ENCODE measurements around the gene CHTOP.
"Not testable (repeated sequence)": the region's sequence is repeated elsewhere in the genome, so short reads cannot be mapped to it uniquely, and the experiment has no call there.

Gene CHTOP

GRCh38 chr1:153639280-153639679 lies 5.4 kb downstream of the CHTOP start:
- TF ChIP-seq POLR2AphosphoS5 (IDR thresholded peaks at IDR 0.05; ENCODE audit: low read depth, low read length), result no peak
- DNase-seq (ENCODE audit: insufficient read length) (no peak), FAIRE-seq (no peak)

GRCh38 chr1:153640213-153640612 lies 6.3 kb downstream of the CHTOP start:
- FAIRE-seq; DNase-seq (ENCODE audit: insufficient read length): not testable (repeated sequence)

- DNase-seq (ENCODE audit: insufficient read length) (no peak), FAIRE-seq (no peak)
- peak; percentile 58; the same call in 1 of the 2 replicates for TF ChIP-seq POLR2AphosphoS5 (IDR thresholded peaks at IDR 0.05; ENCODE audit: low read depth, low read length)
- no peak for TF ChIP-seq TAF1 (IDR thresholded peaks at IDR 0.05; ENCODE audit: borderline replicate concordance, low read depth, low read length)
These were observed 7.0 kb downstream of the CHTOP start for GRCh38 chr1:153640861-153641260.

GRCh38 chr1:153642161-153642560 lies 8.3 kb downstream of the CHTOP start:
- no peak for DNase-seq (ENCODE audit: insufficient read length)
- TF ChIP-seq POLR2A (IDR thresholded peaks at IDR 0.05; ENCODE audit: low read depth, low read length) (no peak), POLR2AphosphoS5 (IDR thresholded peaks at IDR 0.05; ENCODE audit: low read depth, low read length) (no peak), TAF1 (IDR thresholded peaks at IDR 0.05; ENCODE audit: borderline replicate concordance, low read depth, low read length) (no peak)
- no peak for FAIRE-seq

GRCh38 chr1:153643100-153643499 lies 9.2 kb downstream of the CHTOP start:
- FAIRE-seq (no peak), DNase-seq (ENCODE audit: insufficient read length) (no peak)
- no peak for TF ChIP-seq POLR2AphosphoS5 (IDR thresholded peaks at IDR 0.05; ENCODE audit: low read depth, low read length)

DNA sequence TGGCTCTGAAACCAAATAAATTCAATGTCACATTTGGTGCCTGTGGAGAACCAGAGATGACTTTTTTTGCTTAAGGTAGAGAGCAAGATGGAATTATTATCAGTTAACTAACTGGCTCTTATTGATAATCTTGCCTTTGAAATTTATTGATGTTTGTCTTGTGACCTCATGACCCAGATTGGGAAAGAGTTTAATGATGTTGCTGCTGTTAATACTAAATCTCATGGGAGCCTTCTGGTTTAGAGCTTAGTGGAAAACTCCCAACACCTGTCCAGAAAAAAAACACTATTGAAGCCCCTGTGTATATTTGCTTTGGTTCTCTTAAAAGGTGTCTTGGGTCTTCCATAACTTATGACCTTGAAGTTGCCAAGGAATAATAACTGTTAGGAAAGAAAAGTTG lies 9.9 kb downstream of the CHTOP start:
- no peak for DNase-seq (ENCODE audit: insufficient read length)
- FAIRE-seq, result no peak
- no peak for TF ChIP-seq POLR2AphosphoS5 (IDR thresholded peaks at IDR 0.05; ENCODE audit: low read depth, low read length)

DNA sequence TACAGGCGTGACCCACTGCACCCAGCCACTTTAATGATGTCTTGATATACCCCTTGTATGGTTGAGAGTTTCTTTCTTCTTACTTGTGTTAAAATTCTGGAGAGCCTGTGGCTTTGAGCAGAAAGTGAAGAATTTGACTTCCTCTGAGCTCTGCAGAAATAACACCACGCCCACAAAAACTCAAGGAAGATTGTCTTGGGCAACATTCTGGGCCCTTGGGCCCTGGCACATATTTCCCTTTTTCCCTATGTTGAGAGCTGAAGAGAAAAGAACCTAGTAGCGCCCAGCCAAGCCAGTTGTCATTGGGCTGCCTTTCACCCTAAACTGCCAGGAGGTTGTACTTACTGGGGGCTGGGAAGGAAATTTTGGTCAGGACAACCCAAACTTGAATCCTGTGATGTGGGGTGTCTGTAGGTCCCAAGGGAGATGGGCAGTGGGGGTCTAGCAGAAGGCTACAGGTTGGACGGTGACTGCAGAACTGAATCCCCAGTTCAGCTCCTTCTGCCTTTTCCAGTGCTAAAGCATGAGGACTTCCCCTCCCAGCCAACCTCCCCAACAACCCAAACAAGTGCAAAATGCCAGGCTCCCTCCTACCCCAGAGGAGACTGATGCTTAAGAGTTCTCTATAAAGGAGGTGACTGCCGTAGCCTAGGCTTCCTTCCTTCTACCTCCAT lies 12.9 kb downstream of the CHTOP start:
- TF ChIP-seq TAF1 (IDR thresholded peaks at IDR 0.05; ENCODE audit: borderline replicate concordance, low read depth, low read length), result no peak
- TF ChIP-seq POLR2AphosphoS5 (IDR thresholded peaks at IDR 0.05; ENCODE audit: low read depth, low read length), result peak; percentile 34; the same call in 1 of the 2 replicates
- DNase-seq (ENCODE audit: insufficient read length) (no peak), FAIRE-seq (no peak)

- DNase-seq (ENCODE audit: insufficient read length), result no peak
- FAIRE-seq, result no peak
- TF ChIP-seq TAF1 (IDR thresholded peaks at IDR 0.05; ENCODE audit: borderline replicate concordance, low read depth, low read length) (no peak), POLR2AphosphoS5 (IDR thresholded peaks at IDR 0.05; ENCODE audit: low read depth, low read length) (peak; percentile 15), POLR2A (IDR thresholded peaks at IDR 0.05; ENCODE audit: low read depth, low read length) (peak; percentile 45)
These were observed 13.5 kb downstream of the CHTOP start for GRCh38 chr1:153647346-153647714.

- no peak for DNase-seq (ENCODE audit: insufficient read length)
- FAIRE-seq, result no peak
- peak; percentile 34; the same call in 1 of the 2 replicates for TF ChIP-seq POLR2AphosphoS5 (IDR thresholded peaks at IDR 0.05; ENCODE audit: low read depth, low read length)
- TF ChIP-seq POLR2A (IDR thresholded peaks at IDR 0.05; ENCODE audit: low read depth, low read length), result peak; percentile 55
- TF ChIP-seq TAF1 (IDR thresholded peaks at IDR 0.05; ENCODE audit: borderline replicate concordance, low read depth, low read length), result no peak
These were observed 14.3 kb downstream of the CHTOP start for GRCh38 chr1:153648000-153648643.

- peak; percentile 37; the same call in 1 of the 2 replicates for TF ChIP-seq POLR2AphosphoS5 (IDR thresholded peaks at IDR 0.05; ENCODE audit: low read depth, low read length)
- no peak; the same call in 1 of the 2 replicates for TF ChIP-seq POLR2A (IDR thresholded peaks at IDR 0.05; ENCODE audit: low read depth, low read length)
- FAIRE-seq (no peak), DNase-seq (ENCODE audit: insufficient read length) (no peak)
These were observed 15.4 kb downstream of the CHTOP start for GRCh38 chr1:153649137-153649862.

GRCh38 chr1:153649863-153650235 lies 16.0 kb downstream of the CHTOP start:
- no peak for FAIRE-seq
- no peak for DNase-seq (ENCODE audit: insufficient read length)

DNA sequence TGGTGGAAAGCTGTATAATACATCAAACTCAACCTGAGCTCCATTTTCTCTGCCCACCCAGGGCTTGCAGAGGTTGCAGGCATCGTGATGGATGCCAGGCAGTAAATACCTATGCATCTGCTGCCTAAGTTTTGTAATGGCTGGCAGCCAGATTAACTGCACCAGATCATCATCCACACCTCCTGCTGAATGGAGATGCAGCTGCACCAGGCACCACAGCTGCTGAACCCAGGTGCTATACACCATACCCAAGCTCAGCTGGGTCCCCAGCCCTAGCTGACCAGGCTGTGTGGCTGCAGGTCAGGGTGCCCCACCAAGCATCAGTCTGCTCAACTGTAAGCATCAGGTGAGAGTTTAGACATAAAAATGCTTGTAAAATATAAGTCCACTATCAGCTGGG lies 17.9 kb downstream of the CHTOP start:
- TF ChIP-seq POLR2A (IDR thresholded peaks at IDR 0.05; ENCODE audit: low read depth, low read length), result no peak
- no peak for TF ChIP-seq POLR2AphosphoS5 (IDR thresholded peaks at IDR 0.05; ENCODE audit: low read depth, low read length)
- no peak for TF ChIP-seq TAF1 (IDR thresholded peaks at IDR 0.05; ENCODE audit: borderline replicate concordance, low read depth, low read length)
- FAIRE-seq (no peak), DNase-seq (ENCODE audit: insufficient read length) (no peak)

More at GRCh38 chr1:153649863-153650235, 16.0 kb downstream of the CHTOP start:
- TF ChIP-seq POLR2AphosphoS5 (IDR thresholded peaks at IDR 0.05; ENCODE audit: low read depth, low read length) (no peak), TAF1 (IDR thresholded peaks at IDR 0.05; ENCODE audit: borderline replicate concordance, low read depth, low read length) (no peak), POLR2A (IDR thresholded peaks at IDR 0.05; ENCODE audit: low read depth, low read length) (no peak; the same call in 1 of the 2 replicates)

Measured in GM12892 (cell line).